GM12874 (cell line): ENCODE measurements around the gene SND1.

Experiments
- CTCF ChIP-seq: IDR thresholded peaks from 2 replicates; pipeline ENCODE4 v1.5.1; 2011; ENCODE audit warnings: low read depth, mild to moderate bottlenecking, control low read depth, low read length, moderate library complexity; ENCODE audit not compliant: insufficient read depth

Gene SND1

GRCh38 chr7:127786184-127786583, 134.2 kb downstream of the SND1 start:
- TF ChIP-seq CTCF, result no peak

- TF ChIP-seq CTCF, result no peak
Measured at GRCh38 chr7:127789031-127789430, 137.0 kb downstream of the SND1 start.

DNA sequence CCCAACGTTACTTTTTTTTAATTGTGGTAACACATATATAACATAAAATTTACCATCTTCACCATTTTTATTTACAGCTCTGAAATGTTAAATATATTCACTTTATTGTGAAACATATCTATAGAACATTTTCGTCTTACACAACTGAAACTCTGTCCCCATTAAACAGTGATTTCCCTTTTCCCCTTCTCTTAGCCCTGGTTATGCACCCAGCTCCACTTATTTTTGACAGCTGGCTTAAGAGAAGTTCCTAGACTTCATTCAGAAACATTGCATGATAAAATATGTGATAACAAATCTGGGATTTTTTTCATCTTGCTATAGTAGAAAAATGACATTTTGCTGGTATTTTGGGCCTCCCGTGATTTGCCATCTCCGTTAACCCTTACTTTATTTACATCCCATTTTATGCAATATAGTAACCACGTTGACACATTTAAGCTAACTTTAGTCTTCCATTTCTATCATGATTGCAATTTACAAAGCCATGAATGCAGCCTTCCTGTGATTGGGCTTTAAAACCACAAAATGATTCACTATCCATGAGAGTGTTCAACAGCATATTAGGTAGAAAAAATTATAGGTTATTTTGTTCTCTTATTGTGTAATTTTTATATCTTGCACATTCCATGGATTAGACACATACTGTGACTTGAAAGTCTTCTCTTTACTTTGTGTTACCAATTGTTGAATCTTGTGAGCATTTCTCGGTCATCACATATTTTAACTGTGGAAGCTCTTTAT, 139.6 kb downstream of the SND1 start:
- TF ChIP-seq CTCF, result no peak

DNA sequence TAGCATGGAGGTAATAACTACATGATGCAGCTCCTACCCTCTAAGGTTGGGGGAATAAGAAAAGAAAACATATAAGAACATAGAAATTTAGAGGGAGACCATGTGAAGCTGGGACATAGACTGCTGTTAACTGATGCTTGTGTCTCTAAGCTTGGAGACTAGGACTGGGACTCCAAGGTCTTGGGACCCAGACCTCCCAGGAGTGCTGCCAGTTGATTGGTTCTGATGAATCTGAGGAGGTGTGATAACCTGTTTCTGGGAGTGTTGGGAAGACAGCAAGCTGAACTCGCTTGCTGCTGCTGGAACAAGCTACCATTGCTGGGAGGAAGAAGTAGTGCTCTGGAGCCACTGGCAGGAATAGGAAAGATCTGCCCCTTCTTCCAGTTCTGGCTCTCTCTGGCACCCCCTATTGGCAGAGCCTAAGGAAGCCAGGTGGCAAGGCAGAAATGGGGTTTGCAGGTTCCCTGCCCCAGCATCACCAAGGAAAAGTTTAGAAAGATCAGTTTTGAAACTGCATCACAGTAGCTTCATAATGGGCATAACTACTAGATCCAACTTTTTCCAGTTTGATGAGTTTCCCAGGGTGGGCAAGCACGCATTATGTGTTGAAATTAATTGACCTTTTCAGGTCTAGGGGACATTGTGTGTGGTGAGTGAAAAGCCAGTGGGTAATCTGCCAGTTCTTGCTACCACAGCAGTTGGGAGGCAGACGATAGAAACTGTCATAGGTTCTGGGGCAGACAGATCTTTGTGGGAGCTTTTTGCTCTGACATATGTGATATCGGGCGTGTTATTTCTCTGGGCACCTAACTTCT, 140.7 kb downstream of the SND1 start:
- peak; percentile 85 for TF ChIP-seq CTCF

DNA sequence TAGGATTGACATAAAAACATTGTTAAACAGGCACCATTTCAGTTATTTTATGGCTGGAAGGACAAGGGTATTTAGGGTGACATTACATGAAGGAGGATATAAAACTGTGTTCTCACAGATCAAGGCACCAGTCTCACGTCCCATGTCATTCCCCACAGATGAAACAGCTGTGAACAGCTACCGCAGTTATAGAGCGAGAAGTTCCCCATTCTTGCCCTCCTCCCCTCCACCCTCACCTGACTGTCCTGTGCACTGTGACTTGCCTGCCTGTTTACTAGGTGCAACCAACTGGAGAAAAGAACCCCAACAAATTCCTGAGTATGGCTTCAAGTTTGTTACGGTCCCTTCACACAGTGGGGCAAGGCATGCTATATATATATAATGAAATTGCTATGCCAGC, 141.6 kb downstream of the SND1 start:
- TF ChIP-seq CTCF, result no peak

DNA sequence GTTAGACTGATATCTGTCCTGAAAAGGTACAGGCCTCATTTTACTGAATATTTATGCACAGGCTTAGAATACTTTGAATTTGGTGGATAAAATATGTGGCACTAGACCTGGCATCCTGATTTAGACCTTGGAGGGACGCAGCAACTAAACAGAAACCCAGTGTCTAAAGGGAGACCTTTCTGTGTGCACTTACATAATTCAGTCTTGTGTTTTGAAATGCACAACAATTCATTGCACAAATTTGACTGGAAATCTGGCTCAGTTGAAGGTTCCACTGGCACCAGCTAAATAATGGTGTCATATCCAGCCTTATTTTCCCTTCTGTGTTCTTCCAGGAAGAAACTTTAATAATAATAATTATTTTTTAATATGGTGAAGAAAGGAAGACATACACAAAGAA, 142.1 kb downstream of the SND1 start:
- no peak for TF ChIP-seq CTCF

DNA sequence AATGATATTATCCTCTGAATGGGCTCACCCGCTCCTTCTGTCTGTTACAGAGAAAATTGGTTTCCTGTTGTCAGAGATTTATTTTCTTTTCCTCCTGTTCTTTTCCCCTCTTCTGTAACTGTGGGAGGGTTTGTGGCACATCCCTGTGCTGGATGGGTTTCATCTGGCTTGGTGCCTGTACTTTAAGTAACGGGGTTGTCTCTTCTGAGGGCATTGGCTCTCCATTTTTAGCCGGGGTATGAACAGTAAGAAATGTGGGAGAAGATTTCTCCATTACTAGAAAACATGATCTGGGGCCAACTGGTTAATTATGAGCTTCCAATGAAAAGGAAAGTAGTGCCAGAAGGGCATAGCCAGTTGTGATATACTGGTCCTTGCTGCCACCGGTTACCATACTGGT, 142.6 kb downstream of the SND1 start:
- TF ChIP-seq CTCF, result no peak
